HT-29 (cell line): ENCODE measurements around the gene SOX12. TPM values are rescaled to one million over a fixed set of nuclear protein-coding genes. Genes with fewer than 3 reads are reported as not detected.

Source experiments
- total RNA-seq: library from RNA; depleted of rRNA; stranded (reverse); fragments of >200 nt; shearing (Covaris generic); gene quantifications from 2 replicates; pipeline ENCODE4 v1.2.3, GENCODE V29; 2014; rRNA removed

Gene SOX12
- total RNA-seq, 1 experiment from 2014 or later = 3.9 TPM

Other genes starting within 250 kb of the SOX12 start
- not detected in 2 replicates for gene DEFB125, start 237.9 kb upstream of the SOX12 start, total RNA-seq
- gene DEFB126, start 183.0 kb upstream of the SOX12 start, total RNA-seq = not detected in 2 replicates
- not detected in 2 replicates for gene DEFB127, start 168.1 kb upstream of the SOX12 start, total RNA-seq
- not detected in 2 replicates for gene DEFB128, start 135.8 kb upstream of the SOX12 start, total RNA-seq
- gene DEFB129, start 98.3 kb upstream of the SOX12 start, total RNA-seq = not detected in 2 replicates
- not detected in 2 replicates for gene DEFB132, start 67.8 kb upstream of the SOX12 start, total RNA-seq
- gene C20orf96, start 34.8 kb upstream of the SOX12 start, total RNA-seq = 0.08 and 1.5 TPM in 2 replicates
- gene ZCCHC3, start 28.0 kb upstream of the SOX12 start, total RNA-seq = 15.5 and 16.8 TPM in 2 replicates
- 12.0 and 15.5 TPM in 2 replicates for gene NRSN2, start 21.6 kb downstream of the SOX12 start, total RNA-seq
- 137 TPM in 2 replicates for gene TRIB3, start 55.2 kb downstream of the SOX12 start, total RNA-seq
- 208 and 221 TPM in 2 replicates for gene RBCK1, start 82.7 kb downstream of the SOX12 start, total RNA-seq
- 16.7 and 19.5 TPM in 2 replicates for gene TBC1D20, start 137.0 kb downstream of the SOX12 start, total RNA-seq
- 81.7 and 89.6 TPM in 2 replicates for gene CSNK2A1, start 218.2 kb downstream of the SOX12 start, total RNA-seq